ENCODE measurements around the gene CORIN. TPM values are rescaled to one million over a fixed set of nuclear protein-coding genes. Genes with fewer than 3 reads are reported as not detected.

CORIN gene
- polyA plus RNA-seq, 6 donors from 2014 or later, result 0.05 to 0.12 TPM; not detected in 4

- H3K27me3 Mint-ChIP-seq, result peaks cover 0 to 21% (median 4%) of the 10 kb centered on the region in 3 donors
- H3K27ac Mint-ChIP-seq, result no peak overlapping the region
- H3K36me3 Mint-ChIP-seq, result no peaks in the 10 kb centered on the region
- no peak overlapping the region for H3K4me3 Mint-ChIP-seq
- DNase-seq (no peak), ATAC-seq (ENCODE audit: low read depth in 2 of 2) (no peak)
- no peaks in the 10 kb centered on the region for H3K9me3 Mint-ChIP-seq
- peaks cover 0 to 3% (median 0%) of the 10 kb centered on the region in 3 donors for H3K4me1 Mint-ChIP-seq
Measured at GRCh38 chr4:47647029-47647428, 190.8 kb downstream of the CORIN start.

GRCh38 chr4:47646372-47646771 is 191.5 kb downstream of the CORIN start:
- Mint-ChIP-seq H3K4me3 (no peak overlapping the region), H3K9me3 (no peaks in the 10 kb centered on the region), H3K27me3 (peaks cover 0 to 21% (median 4%) of the 10 kb centered on the region in 3 donors), H3K27ac (no peak overlapping the region), H3K36me3 (no peaks in the 10 kb centered on the region), H3K4me1 (peaks cover 0 to 3% (median 0%) of the 10 kb centered on the region in 3 donors)
- DNase-seq (no peak), ATAC-seq (ENCODE audit: low read depth in 2 of 2) (no peak)

GRCh38 chr4:47643845-47644244 is 194.0 kb downstream of the CORIN start:
- Mint-ChIP-seq H3K27ac (no peak overlapping the region), H3K4me3 (no peak overlapping the region), H3K9me3 (no peaks in the 10 kb centered on the region), H3K4me1 (no peaks in the 10 kb centered on the region), H3K36me3 (no peaks in the 10 kb centered on the region), H3K27me3 (peaks cover 0 to 13% (median 4%) of the 10 kb centered on the region in 3 donors)
- DNase-seq, result no peak
- ATAC-seq (ENCODE audit: low read depth in 2 of 2), result no peak

- DNase-seq (no peak), ATAC-seq (ENCODE audit: low read depth in 2 of 2) (no peak)
- Mint-ChIP-seq H3K4me3 (no peak overlapping the region), H3K27ac (no peak overlapping the region), H3K9me3 (peaks cover 0 to 5% (median 0%) of the 10 kb centered on the region in 7 donors), H3K36me3 (peaks cover under 1 to 6% of the 10 kb centered on the region in 2 donors), H3K27me3 (peaks cover 0 to 19% (median 4%) of the 10 kb centered on the region in 3 donors), H3K4me1 (no peaks in the 10 kb centered on the region)
Measured at GRCh38 chr4:47642985-47643760, 194.7 kb downstream of the CORIN start.

GRCh38 chr4:47642191-47642830 is 195.6 kb downstream of the CORIN start:
- ATAC-seq (ENCODE audit: low read depth in 2 of 2) (no peak), DNase-seq (no peak)
- peaks cover 5 to 12% of the 10 kb centered on the region in 2 donors for H3K36me3 Mint-ChIP-seq
- no peak overlapping the region for H3K4me3 Mint-ChIP-seq
- H3K27ac Mint-ChIP-seq, result no peak overlapping the region
- peaks cover 0 to 11% (median 6%) of the 10 kb centered on the region in 7 donors for H3K9me3 Mint-ChIP-seq
- H3K27me3 Mint-ChIP-seq, result peaks cover 2 to 25% (median 7%) of the 10 kb centered on the region in 3 donors
- no peaks in the 10 kb centered on the region for H3K4me1 Mint-ChIP-seq

GRCh38 chr4:47641755-47642154 is 196.1 kb downstream of the CORIN start:
- DNase-seq, result no peak
- no peak for ATAC-seq (ENCODE audit: low read depth in 2 of 2)
- peaks cover 5 to 16% (median 12%) of the 10 kb centered on the region in 7 donors for H3K9me3 Mint-ChIP-seq
- peaks cover 5 to 17% of the 10 kb centered on the region in 2 donors for H3K36me3 Mint-ChIP-seq
- peaks cover 8 to 30% (median 12%) of the 10 kb centered on the region in 3 donors for H3K27me3 Mint-ChIP-seq
- H3K4me3 Mint-ChIP-seq, result no peak overlapping the region
- H3K4me1 Mint-ChIP-seq, result no peaks in the 10 kb centered on the region
- H3K27ac Mint-ChIP-seq, result no peak overlapping the region

- DNase-seq, result no peak
- Mint-ChIP-seq H3K36me3 (peaks cover 5 to 22% of the 10 kb centered on the region in 2 donors), H3K4me1 (no peaks in the 10 kb centered on the region)
Measured at GRCh38 chr4:47640911-47641310, 197.0 kb downstream of the CORIN start.

GRCh38 chr4:47639531-47639930 is 198.3 kb downstream of the CORIN start:
- Mint-ChIP-seq H3K27ac (no peak overlapping the region), H3K4me1 (no peaks in the 10 kb centered on the region), H3K27me3 (peaks cover 11 to 35% (median 12%) of the 10 kb centered on the region in 3 donors), H3K36me3 (peaks cover 5 to 22% of the 10 kb centered on the region in 2 donors), H3K9me3 (peaks cover 6 to 29% (median 15%) of the 10 kb centered on the region in 7 donors), H3K4me3 (no peak overlapping the region)
- DNase-seq (no peak), ATAC-seq (ENCODE audit: low read depth in 2 of 2) (no peak)

More at GRCh38 chr4:47640911-47641310, 197.0 kb downstream of the CORIN start:
- H3K4me3 Mint-ChIP-seq, result no peak overlapping the region
- H3K9me3 Mint-ChIP-seq, result peaks cover 6 to 23% (median 15%) of the 10 kb centered on the region in 7 donors
- H3K27me3 Mint-ChIP-seq, result peaks cover 11 to 35% (median 12%) of the 10 kb centered on the region in 3 donors
- ATAC-seq (ENCODE audit: low read depth in 2 of 2), result no peak
- no peak overlapping the region for H3K27ac Mint-ChIP-seq

- Mint-ChIP-seq H3K27ac (peak overlapping the region in 1 of 6 donors; percentile 33), H3K27me3 (peaks cover 0 to 6% (median 0%) of the 10 kb centered on the region in 3 donors), H3K4me1 (no peaks in the 10 kb centered on the region), H3K4me3 (no peak overlapping the region), H3K9me3 (peaks cover 0 to 9% (median 0%) of the 10 kb centered on the region in 7 donors), H3K36me3 (no peaks in the 10 kb centered on the region)
- ATAC-seq (ENCODE audit: low read depth in 2 of 2) (no peak), DNase-seq (no peak)
Measured at GRCh38 chr4:47631161-47631560, 206.7 kb downstream of the CORIN start.

GRCh38 chr4:47624031-47624441 is 213.8 kb downstream of the CORIN start:
- peaks cover 0 to 8% (median 2%) of the 10 kb centered on the region in 7 donors for H3K9me3 Mint-ChIP-seq
- ATAC-seq (ENCODE audit: low read depth in 2 of 2) (no peak), DNase-seq (no peak)
- H3K27me3 Mint-ChIP-seq, result no peaks in the 10 kb centered on the region
- H3K4me1 Mint-ChIP-seq, result no peaks in the 10 kb centered on the region
- H3K27ac Mint-ChIP-seq, result peak overlapping the region in 1 of 6 donors; percentile 51
- no peak overlapping the region for H3K4me3 Mint-ChIP-seq
- H3K36me3 Mint-ChIP-seq, result peaks cover 0 to 6% of the 10 kb centered on the region in 2 donors

GRCh38 chr4:47621181-47621580 is 216.7 kb downstream of the CORIN start:
- H3K27me3 Mint-ChIP-seq, result no peaks in the 10 kb centered on the region
- no peak overlapping the region for H3K27ac Mint-ChIP-seq
- ATAC-seq (ENCODE audit: low read depth in 2 of 2) (no peak), DNase-seq (no peak)
- no peaks in the 10 kb centered on the region for H3K4me1 Mint-ChIP-seq
- H3K4me3 Mint-ChIP-seq, result no peak overlapping the region
- H3K36me3 Mint-ChIP-seq, result peaks cover 0 to 6% of the 10 kb centered on the region in 2 donors
- H3K9me3 Mint-ChIP-seq, result peaks cover 0 to 11% (median 2%) of the 10 kb centered on the region in 7 donors

- H3K36me3 Mint-ChIP-seq, result peaks cover 0 to 6% of the 10 kb centered on the region in 2 donors
- H3K27ac Mint-ChIP-seq, result no peak overlapping the region
- no peaks in the 10 kb centered on the region for H3K27me3 Mint-ChIP-seq
- DNase-seq (no peak), ATAC-seq (ENCODE audit: low read depth in 2 of 2) (no peak)
- peaks cover 0 to 11% (median 2%) of the 10 kb centered on the region in 7 donors for H3K9me3 Mint-ChIP-seq
- no peak overlapping the region for H3K4me3 Mint-ChIP-seq
- H3K4me1 Mint-ChIP-seq, result no peaks in the 10 kb centered on the region
Measured at GRCh38 chr4:47619691-47620090, 218.2 kb downstream of the CORIN start.

- no peak overlapping the region for H3K4me3 Mint-ChIP-seq
- H3K9me3 Mint-ChIP-seq, result peaks cover 0 to 10% (median 6%) of the 10 kb centered on the region in 7 donors
- peaks cover 4 to 6% of the 10 kb centered on the region in 2 donors for H3K36me3 Mint-ChIP-seq
- DNase-seq (no peak), ATAC-seq (ENCODE audit: low read depth in 2 of 2) (no peak)
- H3K27me3 Mint-ChIP-seq, result no peaks in the 10 kb centered on the region
- peak overlapping the region in 1 of 6 donors; percentile 29 for H3K27ac Mint-ChIP-seq
- no peaks in the 10 kb centered on the region for H3K4me1 Mint-ChIP-seq
Measured at GRCh38 chr4:47617607-47618006, 220.3 kb downstream of the CORIN start.
